Stimulated activated CD8-positive, alpha-beta memory T cell treated with anti-CD3 and anti-CD28 coated beads, Interleukin-7, amount 100 ng/mL, for 48 hours (primary cell): Measurements from ENCODE around the gene FBXO27.
A peak's percentile ranks its signal among the peaks of the same experiment; 100 is the strongest.
"Not testable (repeated sequence)": the region's sequence is repeated elsewhere in the genome, so short reads cannot be mapped to it uniquely, and the experiment has no call there.

Experiments
- DNase-seq, 2 donors: peaks; one replicate each; pipeline ENCODE4 v3.0.0-alpha.2; 2020; ENCODE audit warnings: low read depth in 1 of 2; ENCODE audit errors: extremely low read depth in 1 of 2

Gene FBXO27

DNA sequence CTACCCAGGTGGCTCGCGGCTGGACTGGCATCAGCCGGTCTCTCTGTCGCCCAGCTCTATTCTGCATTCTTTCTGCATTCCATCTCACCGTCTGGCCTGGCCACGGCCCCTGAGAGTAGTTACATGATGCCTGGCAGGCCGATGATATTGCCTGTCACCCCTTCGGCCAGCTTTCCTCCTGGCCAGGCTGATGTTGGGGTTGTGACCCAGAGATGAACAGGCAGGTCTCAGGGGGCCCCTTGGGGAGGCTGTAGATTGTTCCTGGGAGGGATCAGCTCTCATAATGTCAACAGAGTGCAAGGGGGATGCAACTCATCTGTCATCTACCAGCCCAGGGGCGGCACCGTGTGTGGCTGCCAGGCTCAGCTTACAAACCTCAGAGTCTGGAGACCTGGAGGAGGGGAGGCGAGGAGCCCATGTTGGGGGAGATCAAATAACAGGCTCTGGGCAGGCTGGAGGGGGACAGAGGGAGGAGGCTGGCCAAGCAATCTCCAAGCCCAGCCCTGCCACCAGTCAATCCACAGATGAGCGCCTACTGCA is 43.2 kb downstream of the FBXO27 start:
- DNase-seq, result no peak

DNA sequence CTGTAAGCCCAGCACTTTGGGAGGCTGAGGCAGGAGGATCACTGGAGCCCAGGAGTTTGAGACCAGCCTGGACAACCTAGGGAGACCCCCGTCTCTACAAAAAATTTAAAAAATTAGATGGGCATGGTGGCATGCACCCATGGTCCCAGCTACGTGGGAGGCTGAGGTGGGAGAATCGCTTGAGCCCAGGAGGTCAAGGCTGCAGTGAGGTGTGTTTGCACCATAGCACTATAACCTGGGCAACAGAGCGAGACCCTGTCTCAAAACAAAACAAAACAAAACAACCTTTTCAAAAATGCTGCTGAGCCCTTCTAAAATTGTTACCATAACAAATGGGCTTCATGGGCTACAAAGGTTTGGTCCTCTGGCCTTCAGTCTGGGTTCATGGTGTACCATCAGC is 43.7 kb downstream of the FBXO27 start:
- DNase-seq, result not testable (repeated sequence)

- not testable (repeated sequence) for DNase-seq
Observed at GRCh38 chr19:38987745-38988144, 44.6 kb downstream of the FBXO27 start.

GRCh38 chr19:38985262-38985661 is 47.1 kb downstream of the FBXO27 start:
- no peak for DNase-seq

DNA sequence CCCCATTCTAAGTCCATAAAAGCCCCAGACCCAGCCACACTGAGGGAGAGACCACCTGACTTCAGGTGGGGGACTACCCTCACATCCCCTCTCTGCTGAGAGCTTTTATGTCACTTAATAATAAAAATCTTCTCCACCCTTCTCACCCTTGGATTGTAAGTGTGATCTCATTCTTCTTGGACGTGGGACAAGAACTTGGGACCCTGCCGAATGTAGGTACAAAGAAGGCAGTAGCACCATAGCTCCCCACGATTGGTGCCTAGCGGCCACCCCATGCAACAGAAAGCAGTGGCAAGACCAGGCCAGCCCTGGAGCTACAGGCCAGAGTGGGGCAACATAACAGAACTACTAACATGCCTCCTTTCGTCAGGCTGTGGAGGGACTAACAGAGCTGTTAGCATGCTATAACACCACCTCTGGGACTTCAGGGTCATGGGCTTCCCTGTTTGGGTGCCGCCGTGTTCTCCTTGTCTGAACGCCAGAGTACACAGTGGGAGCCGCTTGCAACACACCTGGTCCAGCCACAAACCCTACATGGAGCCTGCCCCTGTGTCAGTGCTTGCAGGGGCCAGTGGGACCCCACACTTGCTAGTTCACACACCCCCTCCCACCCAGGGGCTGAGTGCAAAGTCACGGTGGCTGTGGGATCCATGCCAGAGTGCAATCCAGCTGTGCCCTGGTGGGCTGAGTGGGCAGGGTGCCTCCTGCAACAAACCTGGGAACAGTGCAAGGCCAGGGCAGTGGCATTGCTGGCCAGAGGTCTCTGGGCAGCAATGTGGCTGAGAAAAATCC is 51.6 kb downstream of the FBXO27 start:
- no peak for DNase-seq

DNA sequence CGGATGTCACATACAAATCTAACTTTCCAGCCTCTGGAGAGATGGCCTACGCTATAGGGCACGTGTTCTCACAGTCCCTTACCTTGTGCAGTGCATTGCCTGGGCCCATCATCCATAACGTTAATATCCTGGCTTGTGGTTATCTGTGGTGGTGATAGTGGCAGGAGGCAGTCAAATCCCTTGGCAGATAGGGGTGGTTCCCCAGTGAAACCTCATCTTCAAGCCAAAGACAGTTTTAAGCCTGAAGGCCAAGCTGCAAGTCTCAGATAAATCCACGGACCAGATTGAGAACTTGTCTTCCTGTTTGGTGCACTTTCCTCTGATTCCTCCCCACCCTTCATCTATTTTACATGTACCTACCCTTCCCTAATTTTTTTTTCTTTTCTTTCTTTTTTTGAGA is 52.5 kb downstream of the FBXO27 start:
- DNase-seq, result no peak

GRCh38 chr19:38978326-38978689 is 54.0 kb downstream of the FBXO27 start:
- no peak for DNase-seq

- DNase-seq, result peak; percentile 54 to 83
Observed at GRCh38 chr19:38977445-38978325, 54.7 kb downstream of the FBXO27 start.

DNA sequence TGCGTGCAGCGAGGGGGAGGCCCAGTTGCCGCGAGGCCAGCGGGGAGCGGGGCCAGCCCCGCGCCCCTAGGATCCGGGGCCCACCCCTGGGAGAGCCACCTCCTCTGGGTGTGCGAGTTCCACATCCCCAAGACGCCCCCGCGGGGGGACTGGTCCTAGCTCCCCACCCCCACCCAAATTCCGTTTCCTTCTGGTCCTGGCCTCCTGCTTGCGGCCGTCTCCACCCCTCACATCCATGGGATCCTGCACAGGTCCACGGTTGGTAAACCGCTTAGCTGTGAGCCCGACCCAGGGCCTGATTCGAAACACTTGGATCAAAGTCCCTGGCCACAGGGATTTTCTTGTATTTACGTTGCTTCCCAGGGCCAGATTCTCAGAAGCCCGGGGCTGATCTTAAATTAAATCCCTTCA is 56.5 kb downstream of the FBXO27 start:
- no peak for DNase-seq

- DNase-seq, result no peak
Observed at GRCh38 chr19:38975214-38975860, 57.0 kb downstream of the FBXO27 start, which contains the start of gene FBXO17. Gene FBXO17, minus strand, starts transcription at chr19:38975742. Its CDS starts 25,423 bp downstream, at chr19:38950319.

- no peak for DNase-seq
Observed at GRCh38 chr19:38974624-38975213, 57.6 kb downstream of the FBXO27 start.
